GM18511 (cell line): Measurements from ENCODE around the gene LRRK1.

Source experiments
- ATAC-seq: cut with Tn5 transposase; IDR thresholded peaks from one replicate; pipeline ENCODE4 v1.9.1; 2021; ENCODE audit warnings: mild to moderate bottlenecking, moderate library complexity; ENCODE audit not compliant: unreplicated experiment

The LRRK1 gene

GRCh38 chr15:100918690-100919480 is at the start of gene LRRK1:
LRRK1 (plus strand) TSS chr15:100919357; CDS start chr15:100924633, 5,276 bp downstream.
- peak; percentile 31 for ATAC-seq

- ATAC-seq: peak; percentile 75
Measured at GRCh38 chr15:100873029-100873677, 46.0 kb upstream of the LRRK1 start.

GRCh38 chr15:100875495-100875894 is 43.7 kb upstream of the LRRK1 start:
- ATAC-seq: no peak

GRCh38 chr15:100875976-100876375 is 43.2 kb upstream of the LRRK1 start:
- no peak for ATAC-seq

GRCh38 chr15:100877551-100877950 is 41.6 kb upstream of the LRRK1 start:
- ATAC-seq: no peak

- no peak for ATAC-seq
Measured at GRCh38 chr15:100878130-100878529, 41.0 kb upstream of the LRRK1 start.

GRCh38 chr15:100878648-100879047 is 40.5 kb upstream of the LRRK1 start:
- no peak for ATAC-seq

- ATAC-seq: peak; percentile 35
Measured at GRCh38 chr15:100879061-100879463, 40.1 kb upstream of the LRRK1 start.

GRCh38 chr15:100879464-100880138 is 39.6 kb upstream of the LRRK1 start, which contains the start of gene ALDH1A3:
ALDH1A3 (plus strand) TSS chr15:100879831; CDS start chr15:100879908, 77 bp downstream.
- ATAC-seq: peak; percentile 52

- ATAC-seq: no peak
Measured at GRCh38 chr15:100880139-100880896, 38.8 kb upstream of the LRRK1 start.

- ATAC-seq: no peak
Measured at GRCh38 chr15:100880897-100881242, 38.3 kb upstream of the LRRK1 start.

GRCh38 chr15:100881573-100882336 is 37.4 kb upstream of the LRRK1 start:
- ATAC-seq: no peak

GRCh38 chr15:100885116-100885515 is 34.0 kb upstream of the LRRK1 start:
- no peak for ATAC-seq

- ATAC-seq: no peak
Measured at GRCh38 chr15:100885811-100886210, 33.3 kb upstream of the LRRK1 start.

GRCh38 chr15:100887211-100887913 is 31.8 kb upstream of the LRRK1 start:
- ATAC-seq: no peak

GRCh38 chr15:100889385-100890050 is 29.6 kb upstream of the LRRK1 start:
- ATAC-seq: no peak

GRCh38 chr15:100890051-100890720 is 29.0 kb upstream of the LRRK1 start:
- no peak for ATAC-seq

- ATAC-seq: no peak
Measured at GRCh38 chr15:100890850-100891249, 28.3 kb upstream of the LRRK1 start.
